Stimulated activated CD4-positive, alpha-beta T cell treated with anti-CD3 and anti-CD28 coated beads, TNF-alpha, amount 100 ng/mL, for 48 hours (primary cell): ENCODE data around the gene SMG6.
"Not testable (repeated sequence)": the region's sequence is repeated elsewhere in the genome, so short reads cannot be mapped to it uniquely, and the experiment has no call there.

Experiments
- DNase-seq, 3 donors: peaks; one replicate each; pipeline ENCODE4 v3.0.0-alpha.2; 2020; ENCODE audit warnings: low read depth in 3 of 3

The SMG6 gene

GRCh38 chr17:2303204-2304188, at the start of gene SMG6, which contains the start of gene SRR:
SMG6 (minus strand) TSS chr17:2303785; CDS start chr17:2303720, 65 bp downstream.
SRR (plus strand) TSS chr17:2303950; CDS start chr17:2315561, 11,611 bp downstream.
- peak; percentile 90 to 94 (median 92) for DNase-seq

- DNase-seq, result no peak
Measured at GRCh38 chr17:2351269-2351668, 47.7 kb upstream of the SMG6 start.

GRCh38 chr17:2347805-2348685, 44.5 kb upstream of the SMG6 start:
- no peak for DNase-seq

GRCh38 chr17:2346475-2346874, 42.9 kb upstream of the SMG6 start:
- no peak for DNase-seq

GRCh38 chr17:2344528-2344927, 40.9 kb upstream of the SMG6 start:
- no peak for DNase-seq

GRCh38 chr17:2343421-2343820, 39.8 kb upstream of the SMG6 start:
- DNase-seq, result peak in 2 of 3 donors; percentile 29 to 31

GRCh38 chr17:2338315-2338657, 34.7 kb upstream of the SMG6 start:
- no peak for DNase-seq

GRCh38 chr17:2337544-2338314, 34.1 kb upstream of the SMG6 start:
- peak in 2 of 3 donors; percentile 20 to 39 for DNase-seq

GRCh38 chr17:2336852-2337543, 33.4 kb upstream of the SMG6 start, which contains the start of gene SGSM2:
SGSM2 (plus strand) TSS chr17:2337501; CDS start chr17:2337689, 188 bp downstream.
- peak in 2 of 3 donors; percentile 38 to 49 for DNase-seq

- peak; percentile 84 to 90 (median 84) for DNase-seq
Measured at GRCh38 chr17:2336215-2336851, 32.7 kb upstream of the SMG6 start, which contains the start of gene TSR1. TSR1 (minus strand) TSS chr17:2336457; CDS start chr17:2336427, 30 bp downstream.

GRCh38 chr17:2335726-2336214, 32.2 kb upstream of the SMG6 start:
- no peak for DNase-seq

GRCh38 chr17:2331303-2331702, 27.7 kb upstream of the SMG6 start:
- no peak for DNase-seq

GRCh38 chr17:2323629-2324314, 20.2 kb upstream of the SMG6 start:
- no peak for DNase-seq

- no peak for DNase-seq
Measured at GRCh38 chr17:2321399-2321798, 17.8 kb upstream of the SMG6 start.

GRCh38 chr17:2319051-2319450, 15.5 kb upstream of the SMG6 start:
- DNase-seq, result no peak

- DNase-seq, result no peak
Measured at GRCh38 chr17:2317796-2318195, 14.2 kb upstream of the SMG6 start.

GRCh38 chr17:2316916-2317205, 13.3 kb upstream of the SMG6 start:
- not testable (repeated sequence) for DNase-seq

- DNase-seq, result no peak
Measured at GRCh38 chr17:2312736-2313135, 9.2 kb upstream of the SMG6 start.

GRCh38 chr17:2309338-2310154, 6.0 kb upstream of the SMG6 start:
- DNase-seq, result no peak
